DOHH2 (cell line): ENCODE data around the gene TIGD7.

Experiments used
- CTCF ChIP-seq: fragments of 200-600 bp; sonication (generic); IDR thresholded peaks from one replicate; pipeline ENCODE4 v1.5.1; 2014; ENCODE audit warnings: antibody characterized with exemption, mild to moderate bottlenecking, low read depth, low read length; ENCODE audit not compliant: poor library complexity, severe bottlenecking
- EZH2phosphoT487 ChIP-seq: fragments of 200-600 bp; sonication (generic); IDR thresholded peaks from 2 replicates; pipeline ENCODE4 v1.6.1; 2017; ENCODE audit warnings: borderline replicate concordance, mild to moderate bottlenecking, antibody characterized with exemption, low read length, moderate library complexity, mixed read lengths

- TF ChIP-seq CTCF (no peak), EZH2phosphoT487 (no peak)
These were observed 9.4 kb downstream of the TIGD7 start for GRCh38 chr16:3295783-3296182.
